CD4-positive, alpha-beta T cell (primary cell): ENCODE measurements around the gene CENPA. TPM values are rescaled to one million over a fixed set of nuclear protein-coding genes. Genes with fewer than 3 reads are reported as not detected.

Experiments
- ATAC-seq: fragments of 200-7000 bp; cut with Tn5 transposase; one replicate; pipeline ENCODE4 v1.10.0; 2022; ENCODE audit warnings: mild to moderate bottlenecking; ENCODE audit not compliant: poor library complexity
- CTCF ChIA-PET: fragments of 350-600 bp; sonication (Branson Sonifier 250); formaldehyde crosslinking; loops from one replicate; lab custom pipeline; 2021; ENCODE audit warnings: antibody characterized with exemption, inconsistent platforms; lab: Charles Lee
- POLR2A ChIA-PET: fragments of 350-600 bp; sonication (Branson Sonifier 250); formaldehyde crosslinking; loops from one replicate; lab custom pipeline; 2021; ENCODE audit warnings: antibody characterized with exemption, inconsistent platforms; lab: Charles Lee
- DNase-seq, 14 experiments: peaks; one replicate each; pipeline ENCODE4 v3.0.0-alpha.2; 2013 to 2020; ENCODE audit warnings: mixed read lengths in 2 of 14
- H3K27ac ChIP-seq, 2 donors: one replicate each; pipeline versions ENCODE4 v1.5.1 to v1.7.0; 2013; ENCODE audit warnings: low read length in 2 of 2, low read depth in 1 of 2, mild to moderate bottlenecking in 1 of 2
- H3K27me3 ChIP-seq, 2 experiments: 1 replicate in 1 of 2; 2 replicates in 1 of 2; pipeline versions ENCODE4 v1.6.1 to v1.7.0; 2013; ENCODE audit warnings: low read length in 2 of 2, control low read depth in 1 of 2, mild to moderate bottlenecking in 1 of 2, moderate library complexity in 1 of 2; ENCODE audit not compliant: insufficient read depth in 2 of 2, control insufficient read depth in 1 of 2
- H3K36me3 ChIP-seq: one replicate; pipeline ENCODE4 v1.6.1; 2013; ENCODE audit warnings: low read length, control low read depth; ENCODE audit not compliant: insufficient read depth
- H3K4me1 ChIP-seq: one replicate; pipeline ENCODE4 v1.6.1; 2013; ENCODE audit warnings: low read length, control low read depth; ENCODE audit not compliant: insufficient read depth
- H3K4me3 ChIP-seq: one replicate; pipeline ENCODE4 v1.5.1; 2013; ENCODE audit warnings: mild to moderate bottlenecking, low read length, moderate library complexity
- H3K9me3 ChIP-seq, 2 experiments: 1 replicate in 1 of 2; 2 replicates in 1 of 2; pipeline versions ENCODE4 v1.6.1 to v1.7.0; 2013; ENCODE audit warnings: low read length in 2 of 2, mild to moderate bottlenecking in 2 of 2, control low read depth in 1 of 2, moderate library complexity in 1 of 2; ENCODE audit not compliant: control insufficient read depth in 1 of 2, insufficient read depth in 1 of 2
- H3K27ac Mint-ChIP-seq: one replicate; pipeline ENCODE4 v1.8.0; 2020; ENCODE audit warnings: mixed read lengths
- H3K27me3 Mint-ChIP-seq: one replicate; pipeline ENCODE4 v1.8.0; 2021; ENCODE audit warnings: mixed read lengths
- H3K36me3 Mint-ChIP-seq: one replicate; pipeline ENCODE4 v1.8.0; 2021; ENCODE audit warnings: low read depth, mixed read lengths
- H3K4me1 Mint-ChIP-seq: one replicate; pipeline ENCODE4 v1.8.0; 2021; ENCODE audit warnings: low read depth, mixed read lengths
- H3K4me3 Mint-ChIP-seq: one replicate; pipeline ENCODE4 v1.8.0; 2020; ENCODE audit warnings: mild to moderate bottlenecking, mixed read lengths
- H3K9me3 Mint-ChIP-seq: one replicate; pipeline ENCODE4 v1.8.0; 2020; ENCODE audit warnings: mixed read lengths
- intact Hi-C, 2 experiments: fragments of 100-400 bp; cut with DNase I in 1 of 2; cut with micrococcal nuclease in 1 of 2; formaldehyde crosslinking; loops; one replicate each; pipeline versions ENCODE4 v1.15.1 to v1.9.0; 2023 to 2025; cut with DNase I, micrococcal nuclease
- total RNA-seq, 174 experiments: library from RNA in 2 of 174; stranded (reverse) in 2 of 174; gene quantifications; one replicate each; pipeline ENCODE4 v1.2.3 and lab custom pipeline; 2021 to 2026
- TF ChIP-seq, protein P1 (sequence below): fragments of 200-600 bp; IDR thresholded peaks from one replicate; pipeline ENCODE4 v1.8.0; 2022; ENCODE audit warnings: antibody characterized with exemption, mild to moderate bottlenecking

Gene CENPA
- total RNA-seq, 2 experiments from 2014 or later = 1.0 to 1.1 TPM

DNA sequence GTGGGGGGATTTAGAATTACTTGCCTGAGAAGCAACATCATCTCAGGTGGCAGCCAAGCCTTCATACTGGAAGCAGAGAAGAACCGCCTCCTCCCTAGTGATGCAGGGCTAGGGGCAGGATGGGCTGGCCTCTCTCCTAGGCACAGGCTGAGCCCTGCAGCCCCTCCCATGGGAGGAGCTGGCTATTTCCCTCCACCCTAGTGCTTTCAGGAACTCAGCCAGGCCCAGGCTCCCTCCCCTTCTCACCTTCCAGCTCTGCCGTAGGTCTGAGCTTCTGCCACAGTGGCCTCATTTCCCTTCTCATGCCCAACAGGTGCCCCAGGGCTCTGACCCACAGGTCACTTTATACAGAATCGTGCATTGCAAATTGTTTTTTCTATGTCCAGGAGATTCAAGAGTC is 31.0 kb downstream of the CENPA start:
- ChIA-PET POLR2A (no interaction called here), CTCF (no interaction called here)
- H3K4me1 Mint-ChIP-seq = peaks cover 13% of the 10 kb centered on the region
- no peak for ATAC-seq
- no peak overlapping the region for H3K27ac ChIP-seq
- no peaks in the 10 kb centered on the region for H3K9me3 Mint-ChIP-seq
- no peak overlapping the region for H3K4me3 ChIP-seq
- intact Hi-C loops = no loop called here
- TF ChIP-seq, protein P1, sequence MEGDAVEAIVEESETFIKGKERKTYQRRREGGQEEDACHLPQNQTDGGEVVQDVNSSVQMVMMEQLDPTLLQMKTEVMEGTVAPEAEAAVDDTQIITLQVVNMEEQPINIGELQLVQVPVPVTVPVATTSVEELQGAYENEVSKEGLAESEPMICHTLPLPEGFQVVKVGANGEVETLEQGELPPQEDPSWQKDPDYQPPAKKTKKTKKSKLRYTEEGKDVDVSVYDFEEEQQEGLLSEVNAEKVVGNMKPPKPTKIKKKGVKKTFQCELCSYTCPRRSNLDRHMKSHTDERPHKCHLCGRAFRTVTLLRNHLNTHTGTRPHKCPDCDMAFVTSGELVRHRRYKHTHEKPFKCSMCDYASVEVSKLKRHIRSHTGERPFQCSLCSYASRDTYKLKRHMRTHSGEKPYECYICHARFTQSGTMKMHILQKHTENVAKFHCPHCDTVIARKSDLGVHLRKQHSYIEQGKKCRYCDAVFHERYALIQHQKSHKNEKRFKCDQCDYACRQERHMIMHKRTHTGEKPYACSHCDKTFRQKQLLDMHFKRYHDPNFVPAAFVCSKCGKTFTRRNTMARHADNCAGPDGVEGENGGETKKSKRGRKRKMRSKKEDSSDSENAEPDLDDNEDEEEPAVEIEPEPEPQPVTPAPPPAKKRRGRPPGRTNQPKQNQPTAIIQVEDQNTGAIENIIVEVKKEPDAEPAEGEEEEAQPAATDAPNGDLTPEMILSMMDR = no peak
- no peaks in the 10 kb centered on the region for H3K36me3 Mint-ChIP-seq
- H3K9me3 ChIP-seq = peaks cover 0 to 6% of the 10 kb centered on the region in 2 experiments
- H3K27me3 Mint-ChIP-seq = peaks cover 29% of the 10 kb centered on the region
- no peaks in the 10 kb centered on the region for H3K36me3 ChIP-seq
- no peak overlapping the region for H3K4me3 Mint-ChIP-seq
- peaks cover 0 to 5% of the 10 kb centered on the region in 2 experiments for H3K27me3 ChIP-seq
- H3K27ac Mint-ChIP-seq = no peak overlapping the region
- H3K4me1 ChIP-seq = peaks cover 6% of the 10 kb centered on the region
- no peak for DNase-seq

DNA sequence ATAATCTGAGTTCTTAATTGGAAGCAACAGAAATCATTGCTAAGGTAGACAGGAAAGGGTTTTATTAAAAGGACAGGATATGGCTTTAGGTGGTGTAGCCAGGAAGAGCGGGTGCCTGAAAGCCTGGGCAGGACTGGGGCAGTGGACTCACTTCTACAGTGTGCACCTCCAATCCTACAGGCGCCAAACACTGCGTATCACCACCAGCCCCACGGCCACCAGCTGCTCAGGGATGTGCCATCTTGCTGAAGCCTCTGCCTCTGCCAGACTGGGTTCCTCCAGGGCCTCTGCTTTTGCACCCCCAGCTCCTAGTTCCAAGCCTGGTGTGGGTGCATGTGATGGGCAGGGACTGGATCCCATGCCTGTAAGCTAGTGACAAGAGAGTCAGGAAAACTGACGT is 32.4 kb downstream of the CENPA start:
- Mint-ChIP-seq H3K9me3 (no peaks in the 10 kb centered on the region), H3K27me3 (peaks cover 31% of the 10 kb centered on the region), H3K4me3 (no peak overlapping the region), H3K27ac (no peak overlapping the region), H3K36me3 (no peaks in the 10 kb centered on the region), H3K4me1 (peaks cover 5% of the 10 kb centered on the region)
- CTCF ChIA-PET = no interaction called here
- H3K4me3 ChIP-seq = no peak overlapping the region
- ATAC-seq (no peak), DNase-seq (no peak)
- peaks cover 0 to 6% of the 10 kb centered on the region in 2 experiments for H3K9me3 ChIP-seq
- POLR2A ChIA-PET = no interaction called here
- H3K36me3 ChIP-seq = no peaks in the 10 kb centered on the region
- peaks cover 0 to 3% of the 10 kb centered on the region in 2 experiments for H3K27me3 ChIP-seq
- intact Hi-C loops = no loop called here
- TF ChIP-seq, protein P1 = no peak
- H3K27ac ChIP-seq = no peak overlapping the region
- no peaks in the 10 kb centered on the region for H3K4me1 ChIP-seq

DNA sequence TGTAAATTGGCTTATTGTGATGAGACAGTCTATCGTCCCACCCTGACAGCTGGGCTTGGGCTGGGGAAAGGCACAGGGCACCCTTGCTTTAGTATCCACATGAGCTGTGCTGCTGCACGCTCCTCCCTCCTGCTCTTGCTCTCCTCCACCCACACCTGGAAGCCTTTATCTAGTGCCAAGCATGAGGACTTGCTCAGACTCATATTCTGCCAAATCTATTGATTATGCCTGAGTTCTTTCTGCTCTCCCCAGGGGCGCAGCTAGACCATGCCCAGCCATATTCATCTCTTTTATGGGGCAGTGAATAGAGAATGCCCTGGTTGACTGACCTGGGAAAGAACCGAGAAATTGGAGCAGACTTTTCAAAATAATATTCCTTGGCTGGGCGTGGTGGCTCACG is 33.1 kb downstream of the CENPA start:
- no peak for DNase-seq
- Histone ChIP-seq H3K4me3 (no peak overlapping the region), H3K36me3 (no peaks in the 10 kb centered on the region), H3K27me3 (peaks cover 0 to 3% of the 10 kb centered on the region in 2 experiments), H3K27ac (no peak overlapping the region), H3K4me1 (no peaks in the 10 kb centered on the region), H3K9me3 (peaks cover 0 to 6% of the 10 kb centered on the region in 2 experiments)
- intact Hi-C loops = no loop called here
- no peak overlapping the region for H3K27ac Mint-ChIP-seq
- H3K4me3 Mint-ChIP-seq = no peak overlapping the region
- H3K27me3 Mint-ChIP-seq = peaks cover 31% of the 10 kb centered on the region
- no peaks in the 10 kb centered on the region for H3K9me3 Mint-ChIP-seq
- H3K4me1 Mint-ChIP-seq = peaks cover 5% of the 10 kb centered on the region
- ATAC-seq = no peak
- CTCF ChIA-PET = no interaction called here
- no peaks in the 10 kb centered on the region for H3K36me3 Mint-ChIP-seq
- POLR2A ChIA-PET = no interaction called here
- TF ChIP-seq, protein P1 = no peak
